ENCODE data around the gene DEUP1. TPM values are rescaled to one million over a fixed set of nuclear protein-coding genes. Genes with fewer than 3 reads are reported as not detected.

DEUP1 gene
- total RNA-seq, 4 donors from 2014 or later: not detected

GRCh38 chr11:93319224-93319839, 11.2 kb upstream of the DEUP1 start:
- no peak overlapping the region for H3K4me3 ChIP-seq (ENCODE audit: low read depth, poor library complexity, severe bottlenecking)
- no peak for DNase-seq (ENCODE audit: low spot score in 2 of 2)
- TF ChIP-seq, protein P1, sequence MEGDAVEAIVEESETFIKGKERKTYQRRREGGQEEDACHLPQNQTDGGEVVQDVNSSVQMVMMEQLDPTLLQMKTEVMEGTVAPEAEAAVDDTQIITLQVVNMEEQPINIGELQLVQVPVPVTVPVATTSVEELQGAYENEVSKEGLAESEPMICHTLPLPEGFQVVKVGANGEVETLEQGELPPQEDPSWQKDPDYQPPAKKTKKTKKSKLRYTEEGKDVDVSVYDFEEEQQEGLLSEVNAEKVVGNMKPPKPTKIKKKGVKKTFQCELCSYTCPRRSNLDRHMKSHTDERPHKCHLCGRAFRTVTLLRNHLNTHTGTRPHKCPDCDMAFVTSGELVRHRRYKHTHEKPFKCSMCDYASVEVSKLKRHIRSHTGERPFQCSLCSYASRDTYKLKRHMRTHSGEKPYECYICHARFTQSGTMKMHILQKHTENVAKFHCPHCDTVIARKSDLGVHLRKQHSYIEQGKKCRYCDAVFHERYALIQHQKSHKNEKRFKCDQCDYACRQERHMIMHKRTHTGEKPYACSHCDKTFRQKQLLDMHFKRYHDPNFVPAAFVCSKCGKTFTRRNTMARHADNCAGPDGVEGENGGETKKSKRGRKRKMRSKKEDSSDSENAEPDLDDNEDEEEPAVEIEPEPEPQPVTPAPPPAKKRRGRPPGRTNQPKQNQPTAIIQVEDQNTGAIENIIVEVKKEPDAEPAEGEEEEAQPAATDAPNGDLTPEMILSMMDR (IDR thresholded peaks at IDR 0.05): no peak
- TF ChIP-seq POLR2A (IDR thresholded peaks at IDR 0.05): no peak
- WGBS, 2 donors: 48 to 63% methylated on average over 2 of the region's 2 CpGs
- intact Hi-C loops (cut with DNase I; ENCODE audit: low total_unique reads): no loop called here

DNA sequence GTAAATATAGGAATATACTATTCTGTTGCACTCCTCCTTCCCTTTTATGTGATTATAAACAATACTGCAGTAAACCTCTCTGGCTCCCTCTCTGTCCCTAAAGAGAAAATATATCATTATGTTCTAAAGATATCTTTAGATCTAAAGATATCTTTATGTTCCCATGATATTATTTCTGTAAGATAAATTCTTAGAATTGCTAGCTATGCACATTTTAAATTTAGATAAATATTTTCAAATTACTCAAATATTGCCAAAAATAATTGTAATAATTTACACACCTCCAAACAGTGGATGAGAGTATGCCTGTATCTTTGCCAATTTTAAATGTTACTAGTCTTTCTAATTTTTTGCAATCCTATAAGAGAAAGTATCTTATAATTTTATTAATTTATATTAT, 10.3 kb upstream of the DEUP1 start:
- TF ChIP-seq POLR2A (IDR thresholded peaks at IDR 0.05): no peak
- TF ChIP-seq, protein P1 (IDR thresholded peaks at IDR 0.05): no peak

GRCh38 chr11:93322207-93322606, 8.3 kb upstream of the DEUP1 start:
- 87 to 95% methylated on average over 2 of the region's 2 CpGs for WGBS, 2 donors
- DNase-seq (ENCODE audit: low spot score in 2 of 2): no peak
- no peak overlapping the region for H3K4me3 ChIP-seq (ENCODE audit: low read depth, poor library complexity, severe bottlenecking)
- intact Hi-C loops (cut with DNase I; ENCODE audit: low total_unique reads): no loop called here
- TF ChIP-seq POLR2A (IDR thresholded peaks at IDR 0.05): no peak
- TF ChIP-seq, protein P1 (IDR thresholded peaks at IDR 0.05): no peak

More for the DNA sequence above, 10.3 kb upstream of the DEUP1 start:
- no peak overlapping the region for H3K4me3 ChIP-seq (ENCODE audit: low read depth, poor library complexity, severe bottlenecking)
- intact Hi-C loops (cut with DNase I; ENCODE audit: low total_unique reads): no loop called here
- DNase-seq (ENCODE audit: low spot score in 2 of 2): no peak

GRCh38 chr11:93323747-93324146, 6.8 kb upstream of the DEUP1 start:
- H3K4me3 ChIP-seq (ENCODE audit: low read depth, poor library complexity, severe bottlenecking): no peak overlapping the region
- WGBS, 2 donors: 92 to 94% methylated on average over 1 of the region's 1 CpG
- TF ChIP-seq POLR2A (IDR thresholded peaks at IDR 0.05): no peak
- TF ChIP-seq, protein P1 (IDR thresholded peaks at IDR 0.05): no peak
- intact Hi-C loops (cut with DNase I; ENCODE audit: low total_unique reads): no loop called here
- no peak for DNase-seq (ENCODE audit: low spot score in 2 of 2)

DNA sequence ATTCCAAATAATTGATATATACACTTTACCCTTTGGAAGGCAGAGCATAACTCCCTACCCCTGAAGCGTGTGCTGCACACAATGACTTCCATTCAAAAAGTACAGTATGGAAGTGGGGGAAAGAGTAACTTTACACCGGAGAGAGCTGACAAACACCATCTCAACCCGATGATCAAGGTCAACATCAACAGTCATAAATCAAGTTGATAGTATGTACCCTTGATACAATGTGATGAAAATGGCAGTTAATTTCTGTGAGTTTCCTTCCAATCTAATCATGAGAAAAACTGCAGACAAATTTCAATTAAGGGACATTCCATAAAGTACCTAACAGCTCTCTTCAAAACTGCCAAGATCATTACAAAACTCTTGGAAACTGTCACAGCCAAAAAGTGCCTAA, 6.0 kb upstream of the DEUP1 start:
- intact Hi-C loops (cut with DNase I; ENCODE audit: low total_unique reads): no loop called here
- DNase-seq (ENCODE audit: low spot score in 2 of 2): no peak
- WGBS, 2 donors: 67 to 76% methylated on average over 3 of the region's 3 CpGs
- TF ChIP-seq, protein P1 (IDR thresholded peaks at IDR 0.05): no peak
- TF ChIP-seq POLR2A (IDR thresholded peaks at IDR 0.05): no peak
- H3K4me3 ChIP-seq (ENCODE audit: low read depth, poor library complexity, severe bottlenecking): no peak overlapping the region

DNA sequence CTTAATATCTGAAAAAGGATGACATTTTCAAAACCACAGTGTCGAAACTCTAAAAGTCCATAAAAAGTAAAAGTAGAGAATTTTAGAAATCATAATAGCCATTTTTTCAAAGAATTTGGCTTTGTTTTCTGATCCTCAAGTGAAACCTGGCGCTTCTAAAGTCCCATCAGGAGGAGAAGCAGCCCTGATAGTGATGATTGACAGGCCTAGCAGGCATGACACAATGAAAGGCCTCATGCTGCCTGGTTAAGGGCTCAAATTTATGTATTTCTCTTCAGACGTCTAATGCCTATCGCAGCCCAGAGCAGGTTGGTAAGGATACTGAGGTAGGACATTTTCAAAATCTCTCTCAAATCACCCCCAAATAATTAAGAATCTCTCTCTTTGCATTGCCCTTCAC, 3.9 kb upstream of the DEUP1 start:
- DNase-seq (ENCODE audit: low spot score in 2 of 2): no peak
- intact Hi-C loops (cut with DNase I; ENCODE audit: low total_unique reads): no loop called here
- H3K4me3 ChIP-seq (ENCODE audit: low read depth, poor library complexity, severe bottlenecking): no peak overlapping the region
- 94 to 95% methylated on average over 4 of the region's 4 CpGs for WGBS, 2 donors
- no peak for TF ChIP-seq POLR2A (IDR thresholded peaks at IDR 0.05)
- TF ChIP-seq, protein P1 (IDR thresholded peaks at IDR 0.05): no peak
